ENCODE results near the gene MTRFR.
"Not testable (repeated sequence)": the region's sequence is repeated elsewhere in the genome, so short reads cannot be mapped to it uniquely, and the experiment has no call there.

The MTRFR gene

GRCh38 chr12:123232807-123233504 is at the start of gene MTRFR, which contains the start of gene MPHOSPH9:
MTRFR (plus strand) TSS chr12:123233436; CDS start chr12:123253675, 20,239 bp downstream.
MPHOSPH9 (minus strand) TSS chr12:123233141; CDS start chr12:123230364, 2,777 bp downstream.
- in situ Hi-C loops (cut with MboI; ENCODE audit: low sequenced_read_pairs) = no loop called here

- in situ Hi-C loops (cut with MboI; ENCODE audit: low sequenced_read_pairs) = no loop called here
Measured at GRCh38 chr12:123187637-123188036, 45.6 kb upstream of the MTRFR start.

GRCh38 chr12:123199936-123200335 is 33.3 kb upstream of the MTRFR start:
- in situ Hi-C loops (cut with MboI; ENCODE audit: low sequenced_read_pairs) = no loop called here

- in situ Hi-C loops (cut with MboI; ENCODE audit: low sequenced_read_pairs) = no loop called here
Measured at GRCh38 chr12:123200414-123200813, 32.8 kb upstream of the MTRFR start.

- in situ Hi-C loops (cut with MboI; ENCODE audit: low sequenced_read_pairs) = not testable (repeated sequence)
Measured at GRCh38 chr12:123206794-123207193, 26.4 kb upstream of the MTRFR start.

GRCh38 chr12:123207815-123208214 is 25.4 kb upstream of the MTRFR start:
- in situ Hi-C loops (cut with MboI; ENCODE audit: low sequenced_read_pairs) = not testable (repeated sequence)

- in situ Hi-C loops (cut with MboI; ENCODE audit: low sequenced_read_pairs) = no loop called here
Measured at GRCh38 chr12:123223241-123223668, 10.0 kb upstream of the MTRFR start.

GRCh38 chr12:123225443-123225842 is 7.8 kb upstream of the MTRFR start:
- in situ Hi-C loops (cut with MboI; ENCODE audit: low sequenced_read_pairs) = no loop called here

- in situ Hi-C loops (cut with MboI; ENCODE audit: low sequenced_read_pairs) = no loop called here
Measured at GRCh38 chr12:123227581-123228258, 5.5 kb upstream of the MTRFR start.

- in situ Hi-C loops (cut with MboI; ENCODE audit: low sequenced_read_pairs) = no loop called here
Measured at GRCh38 chr12:123229051-123229450, 4.2 kb upstream of the MTRFR start.

- in situ Hi-C loops (cut with MboI; ENCODE audit: low sequenced_read_pairs) = no loop called here
Measured at GRCh38 chr12:123231931-123232330, 1.3 kb upstream of the MTRFR start.

GRCh38 chr12:123232472-123232806 is 797 bp upstream of the MTRFR start:
- in situ Hi-C loops (cut with MboI; ENCODE audit: low sequenced_read_pairs) = no loop called here

- in situ Hi-C loops (cut with MboI; ENCODE audit: low sequenced_read_pairs) = no loop called here
Measured at GRCh38 chr12:123233505-123234308, 471 bp downstream of the MTRFR start.

- in situ Hi-C loops (cut with MboI; ENCODE audit: low sequenced_read_pairs) = no loop called here
Measured at GRCh38 chr12:123237646-123238329, 4.6 kb downstream of the MTRFR start.

GRCh38 chr12:123238330-123238682 is 5.1 kb downstream of the MTRFR start:
- in situ Hi-C loops (cut with MboI; ENCODE audit: low sequenced_read_pairs) = no loop called here

GRCh38 chr12:123238961-123239360 is 5.7 kb downstream of the MTRFR start:
- in situ Hi-C loops (cut with MboI; ENCODE audit: low sequenced_read_pairs) = no loop called here

GRCh38 chr12:123242116-123242904 is 9.1 kb downstream of the MTRFR start:
- in situ Hi-C loops (cut with MboI; ENCODE audit: low sequenced_read_pairs) = no loop called here

GRCh38 chr12:123243671-123244262 is 10.5 kb downstream of the MTRFR start:
- in situ Hi-C loops (cut with MboI; ENCODE audit: low sequenced_read_pairs) = no loop called here

- in situ Hi-C loops (cut with MboI; ENCODE audit: low sequenced_read_pairs) = no loop called here
Measured at GRCh38 chr12:123245678-123246077, 12.4 kb downstream of the MTRFR start.

- in situ Hi-C loops (cut with MboI; ENCODE audit: low sequenced_read_pairs) = not testable (repeated sequence)
Measured at GRCh38 chr12:123248129-123248528, 14.9 kb downstream of the MTRFR start.

All from hTERT RPE-1 (cell line).